HCT116 (cell line): Measurements from ENCODE around the gene B3GALT5. TPM values are rescaled to one million over a fixed set of nuclear protein-coding genes. Genes with fewer than 3 reads are reported as not detected.

ENCODE experiments used
- ATAC-seq: fragments of 200-7000 bp; cut with Tn5 transposase; 2 replicates; pipeline ENCODE4 v1.9.1; 2020; ENCODE audit warnings: mild to moderate bottlenecking, moderate library complexity
- BruUV-seq: library from RNA; stranded (reverse); fragments of 400-500 nt; replicated peaks from 2 replicates; lab custom pipeline; 2021; lab: Mats Ljungman, UMichigan
- CTCF ChIA-PET: fragments of 300-600 bp; sonication (Branson Sonifier 250); formaldehyde crosslinking; loops from one replicate; lab custom pipeline; 2021; ENCODE audit warnings: antibody characterized with exemption; lab: Charles Lee
- POLR2A ChIA-PET: fragments of 300-600, 350-600 bp; sonication (Branson Sonifier 250); formaldehyde crosslinking; loops from one replicate; lab custom pipeline; 2021; ENCODE audit warnings: antibody characterized with exemption; lab: Charles Lee
- RAD21 ChIA-PET, 2 experiments: fragments of 300-600 bp; sonication (Branson Sonifier 250); formaldehyde crosslinking; loops; one replicate each; lab custom pipeline; 2023; ENCODE audit warnings: low total read pairs in 2 of 2; ENCODE audit not compliant: uncharacterized antibody in 2 of 2, unreplicated experiment in 2 of 2, low non-redundant PET in 1 of 2; lab: Charles Lee
- DNase-seq: peaks from one replicate; pipeline ENCODE4 v3.0.0-alpha.2; 2010; ENCODE audit warnings: low read depth, low spot score
- H2AFZ ChIP-seq: fragments of 200-600 bp; shearing (Covaris generic), sonication (generic); 2 replicates; pipeline ENCODE4 v1.6.1; 2017; ENCODE audit warnings: low read depth, mixed run types, mixed read lengths, antibody characterized with exemption, low read length; ENCODE audit not compliant: poor library complexity, severe bottlenecking
- H3K27ac ChIP-seq: 2 replicates; pipeline ENCODE4 v1.5.1; 2012; ENCODE audit warnings: low read depth, low read length
- H3K27me3 ChIP-seq: fragments of 200-600 bp; sonication (generic); 2 replicates; pipeline ENCODE4 v1.6.1; 2016; ENCODE audit warnings: mixed run types, low read length, mixed read lengths; ENCODE audit not compliant: insufficient read depth
- H3K36me3 ChIP-seq, 2 experiments: fragments of 200-500 bp in 1 of 2; fragments of 200-600 bp in 1 of 2; sonication (Bioruptor generic) in 1 of 2; sonication (generic) in 1 of 2; 2 replicates each; pipeline versions ENCODE4 v1.5.1 to v1.6.1; 2014 to 2016; ENCODE audit warnings: low read length in 2 of 2, inconsistent platforms in 1 of 2, mixed read lengths in 1 of 2, mixed run types in 1 of 2; ENCODE audit not compliant: insufficient read depth in 2 of 2, control insufficient read depth in 1 of 2
- H3K4me1 ChIP-seq, 2 experiments: fragments of 200-600 bp in 1 of 2; sonication (generic) in 1 of 2; 2 replicates each; pipeline versions ENCODE4 v1.5.1 to v1.6.1; 2012 to 2017; ENCODE audit warnings: low read length in 2 of 2, inconsistent platforms in 1 of 2, mild to moderate bottlenecking in 1 of 2, mixed read lengths in 1 of 2, mixed run types in 1 of 2, moderate library complexity in 1 of 2; ENCODE audit not compliant: insufficient read depth in 2 of 2, control insufficient read depth in 1 of 2
- H3K4me2 ChIP-seq: fragments of 200-600 bp; sonication (generic); 2 replicates; pipeline ENCODE4 v1.6.1; 2017; ENCODE audit warnings: mixed run types, low read length, mixed read lengths
- H3K4me3 ChIP-seq, 2 experiments: fragments of 200-600 bp in 1 of 2; sonication (generic) in 1 of 2; replicated peaks in 1 of 2; 2 replicates each; pipeline ENCODE4 v1.5.1; 2011 to 2016; ENCODE audit warnings: low read length in 2 of 2, control low read depth in 1 of 2, low read depth in 1 of 2, mild to moderate bottlenecking in 1 of 2, mixed read lengths in 1 of 2, mixed run types in 1 of 2
- H3K79me2 ChIP-seq: fragments of 200-600 bp; sonication (generic); 2 replicates; pipeline ENCODE4 v1.6.1; 2017; ENCODE audit warnings: mild to moderate bottlenecking, mixed run types, low read length, moderate library complexity, mixed read lengths; ENCODE audit not compliant: insufficient read depth
- H3K9ac ChIP-seq: fragments of 200-600 bp; sonication (generic); 2 replicates; pipeline ENCODE4 v1.6.1; 2016; ENCODE audit warnings: low read length, mixed read lengths
- H3K9me2 ChIP-seq: fragments of 200-600 bp; sonication (generic), shearing (Covaris generic); 2 replicates; pipeline ENCODE4 v1.6.1; 2017; ENCODE audit warnings: mixed run types, mild to moderate bottlenecking, moderate library complexity; ENCODE audit not compliant: insufficient read depth
- H3K9me3 ChIP-seq, 2 experiments: fragments of 200-500 bp in 1 of 2; fragments of 200-600 bp in 1 of 2; sonication (Bioruptor generic) in 1 of 2; sonication (generic) in 1 of 2; 2 replicates each; pipeline ENCODE4 v1.6.1; 2014 to 2017; ENCODE audit warnings: low read length in 2 of 2, mixed read lengths in 2 of 2, inconsistent platforms in 1 of 2, low read depth in 1 of 2, mild to moderate bottlenecking in 1 of 2, mixed run types in 1 of 2, moderate library complexity in 1 of 2; ENCODE audit not compliant: control insufficient read depth in 1 of 2, insufficient read depth in 1 of 2
- H4K20me1 ChIP-seq: fragments of 200-600 bp; sonication (generic), shearing (Covaris generic); 2 replicates; pipeline ENCODE4 v1.6.1; 2017; ENCODE audit warnings: mixed run types, mild to moderate bottlenecking, moderate library complexity; ENCODE audit not compliant: insufficient read depth
- CBX3 ChIP-seq: IDR thresholded peaks from 2 replicates; pipeline ENCODE4 v1.6.1; 2012; ENCODE audit warnings: low read depth
- CTCF ChIP-seq, 3 experiments: fragments of 200-600 bp in 1 of 3; sonication (generic) in 1 of 3; IDR thresholded peaks in 2 of 3; conservative IDR thresholded peaks in 1 of 3; 2 replicates each; pipeline ENCODE4 v1.5.1; 2012 to 2017; ENCODE audit warnings: low read depth in 2 of 3, low read length in 2 of 3, antibody characterized with exemption in 1 of 3, borderline replicate concordance in 1 of 3, control low read depth in 1 of 3, mild to moderate bottlenecking in 1 of 3, mixed read lengths in 1 of 3, mixed run types in 1 of 3, moderate library complexity in 1 of 3; ENCODE audit not compliant: insufficient read depth in 1 of 3
- ELF1 ChIP-seq: IDR thresholded peaks from 2 replicates; pipeline ENCODE4 v1.6.1; 2012; ENCODE audit warnings: low read depth, borderline replicate concordance
- FOSL1 ChIP-seq: IDR thresholded peaks from 2 replicates; pipeline ENCODE4 v1.6.1; 2012; ENCODE audit warnings: low read depth
- JUND ChIP-seq: IDR thresholded peaks from 2 replicates; pipeline ENCODE4 v1.6.1; 2012
- MAX ChIP-seq: IDR thresholded peaks from 2 replicates; pipeline ENCODE4 v1.6.1; 2012
- POLR2A ChIP-seq: IDR thresholded peaks from 2 replicates; pipeline ENCODE4 v1.7.0; 2011; ENCODE audit warnings: borderline replicate concordance; ENCODE audit not compliant: insufficient read depth, insufficient read length; ENCODE audit errors: extremely low read depth
- POLR2AphosphoS5 ChIP-seq: IDR thresholded peaks from 2 replicates; pipeline ENCODE4 v1.6.1; 2011; ENCODE audit warnings: mild to moderate bottlenecking, low read depth, low read length, moderate library complexity
- RAD21 ChIP-seq: IDR thresholded peaks from 2 replicates; pipeline ENCODE4 v1.6.1; 2012; ENCODE audit warnings: low read depth, mild to moderate bottlenecking
- REST ChIP-seq: IDR thresholded peaks from 2 replicates; pipeline ENCODE4 v1.6.1; 2012; ENCODE audit warnings: low read depth
- SIN3A ChIP-seq: IDR thresholded peaks from 2 replicates; pipeline ENCODE4 v1.6.1; 2012; ENCODE audit warnings: low read depth
- SRF ChIP-seq: IDR thresholded peaks from 2 replicates; pipeline ENCODE4 v1.6.1; 2012; ENCODE audit warnings: low read depth
- ZBTB33 ChIP-seq: IDR thresholded peaks from 2 replicates; pipeline ENCODE4 v1.6.1; 2011; ENCODE audit warnings: mild to moderate bottlenecking, low read length, moderate library complexity; ENCODE audit not compliant: insufficient replicate concordance; ENCODE audit errors: extremely low read depth
- ZNF274 ChIP-seq: fragments of 200-500 bp; sonication (Bioruptor generic); IDR thresholded peaks from 2 replicates; pipeline ENCODE4 v1.6.1; 2014; ENCODE audit warnings: mild to moderate bottlenecking, low read depth, low read length, inconsistent platforms
- intact Hi-C: fragments of 100-400 bp; cut with micrococcal nuclease; formaldehyde crosslinking; loops from 2 replicates; pipeline ENCODE4 v1.10.0; 2022
- total RNA-seq: library from RNA; stranded (reverse); gene quantifications from one replicate; pipeline ENCODE4 v1.2.1, GENCODE V29; 2021; ENCODE audit not compliant: unreplicated experiment
- TF ChIP-seq, protein P1 (sequence below): IDR thresholded peaks from 2 replicates; pipeline ENCODE4 v1.6.1; 2012

B3GALT5 gene
- total RNA-seq, 1 experiment from 2014 or later: 1.2 TPM

DNA sequence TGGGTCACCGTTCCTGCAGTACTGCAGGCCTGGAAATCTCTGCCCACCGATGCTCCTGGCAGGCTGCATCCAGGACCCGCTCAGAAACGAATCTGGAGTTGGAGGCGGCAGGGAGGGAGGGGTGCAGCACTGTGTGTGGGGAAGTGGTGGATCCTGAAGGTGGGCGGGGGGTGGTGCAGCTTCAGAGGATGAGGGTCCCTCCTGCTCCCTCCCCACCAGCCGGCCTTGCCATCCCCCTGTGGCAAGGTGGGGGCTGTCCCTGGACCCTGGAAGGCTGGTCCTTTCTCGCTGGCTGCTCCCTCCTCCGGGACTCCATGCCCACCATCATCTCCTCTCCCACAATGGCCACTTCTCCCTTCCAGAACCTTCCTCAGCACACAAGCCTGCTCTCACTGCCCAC, 60.4 kb downstream of the B3GALT5 start (continued):
- TF ChIP-seq POLR2AphosphoS5 (no peak), ZBTB33 (no peak), FOSL1 (no peak), JUND (no peak), ELF1 (no peak)
- TF ChIP-seq, all 23 proteins: peak for 0

DNA sequence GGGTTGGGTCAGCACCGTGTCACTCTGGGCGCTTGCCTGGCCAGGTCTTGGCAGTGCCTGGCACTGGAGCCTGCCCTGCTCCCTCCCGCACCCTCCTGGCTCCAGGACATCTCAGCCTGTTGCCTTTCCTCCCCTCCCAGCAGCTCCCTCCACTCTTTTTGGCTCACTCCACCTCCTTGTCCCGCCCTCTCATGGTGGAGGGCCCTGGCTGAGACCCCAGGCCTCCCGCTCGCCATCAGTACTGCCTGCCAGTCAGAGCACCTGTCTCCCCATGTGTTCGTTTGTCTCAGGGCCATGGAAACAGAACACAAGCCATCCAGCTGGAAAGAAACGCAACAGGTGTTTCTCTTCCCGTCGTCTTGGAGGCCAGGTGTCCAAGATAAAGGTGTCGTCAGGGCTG, 61.0 kb downstream of the B3GALT5 start:
- H3K4me3 ChIP-seq: no peak overlapping the region
- H3K36me3 ChIP-seq: no peaks in the 10 kb centered on the region
- CTCF ChIA-PET: no interaction called here
- ATAC-seq: no peak
- H3K79me2 ChIP-seq: no peaks in the 10 kb centered on the region
- no TSS peak for BruUV-seq
- intact Hi-C loops: no loop called here
- no peak for DNase-seq
- POLR2A ChIA-PET: no interaction called here
- no peak overlapping the region for H3K9ac ChIP-seq
- H3K27me3 ChIP-seq: no peaks in the 10 kb centered on the region
- no peak overlapping the region for H2AFZ ChIP-seq
- H3K4me2 ChIP-seq: no peak overlapping the region
- H3K27ac ChIP-seq: no peak overlapping the region
- H3K4me1 ChIP-seq: no peaks in the 10 kb centered on the region
- H3K9me2 ChIP-seq: no peaks in the 10 kb centered on the region
- RAD21 ChIA-PET: no interaction called here
- H3K9me3 ChIP-seq: 0 out of 4 replicates have a peak, but pooled peaks cover 0 to 3% of the 10 kb centered on the region in 2 experiments
- H4K20me1 ChIP-seq: no peaks in the 10 kb centered on the region
- TF ChIP-seq, protein P1, sequence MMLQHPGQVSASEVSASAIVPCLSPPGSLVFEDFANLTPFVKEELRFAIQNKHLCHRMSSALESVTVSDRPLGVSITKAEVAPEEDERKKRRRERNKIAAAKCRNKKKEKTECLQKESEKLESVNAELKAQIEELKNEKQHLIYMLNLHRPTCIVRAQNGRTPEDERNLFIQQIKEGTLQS: no peak
- TF ChIP-seq POLR2A (no peak), SRF (no peak), MAX (no peak), CTCF (IDR thresholded peaks at IDR 0.05 in 2 of 3, conservative IDR thresholded peaks at IDR 0.05 in 1 of 3; ENCODE audit: borderline replicate concordance in 1 of 3, insufficient read depth in 1 of 3, low read depth in 2 of 3, low read length in 2 of 3) (no peak), RAD21 (no peak), ZBTB33 (no peak), CBX3 (no peak), SIN3A (no peak), ZNF274 (no peak), FOSL1 (no peak), REST (no peak)
